ENCODE results near the gene GASK1B.

The GASK1B gene

DNA sequence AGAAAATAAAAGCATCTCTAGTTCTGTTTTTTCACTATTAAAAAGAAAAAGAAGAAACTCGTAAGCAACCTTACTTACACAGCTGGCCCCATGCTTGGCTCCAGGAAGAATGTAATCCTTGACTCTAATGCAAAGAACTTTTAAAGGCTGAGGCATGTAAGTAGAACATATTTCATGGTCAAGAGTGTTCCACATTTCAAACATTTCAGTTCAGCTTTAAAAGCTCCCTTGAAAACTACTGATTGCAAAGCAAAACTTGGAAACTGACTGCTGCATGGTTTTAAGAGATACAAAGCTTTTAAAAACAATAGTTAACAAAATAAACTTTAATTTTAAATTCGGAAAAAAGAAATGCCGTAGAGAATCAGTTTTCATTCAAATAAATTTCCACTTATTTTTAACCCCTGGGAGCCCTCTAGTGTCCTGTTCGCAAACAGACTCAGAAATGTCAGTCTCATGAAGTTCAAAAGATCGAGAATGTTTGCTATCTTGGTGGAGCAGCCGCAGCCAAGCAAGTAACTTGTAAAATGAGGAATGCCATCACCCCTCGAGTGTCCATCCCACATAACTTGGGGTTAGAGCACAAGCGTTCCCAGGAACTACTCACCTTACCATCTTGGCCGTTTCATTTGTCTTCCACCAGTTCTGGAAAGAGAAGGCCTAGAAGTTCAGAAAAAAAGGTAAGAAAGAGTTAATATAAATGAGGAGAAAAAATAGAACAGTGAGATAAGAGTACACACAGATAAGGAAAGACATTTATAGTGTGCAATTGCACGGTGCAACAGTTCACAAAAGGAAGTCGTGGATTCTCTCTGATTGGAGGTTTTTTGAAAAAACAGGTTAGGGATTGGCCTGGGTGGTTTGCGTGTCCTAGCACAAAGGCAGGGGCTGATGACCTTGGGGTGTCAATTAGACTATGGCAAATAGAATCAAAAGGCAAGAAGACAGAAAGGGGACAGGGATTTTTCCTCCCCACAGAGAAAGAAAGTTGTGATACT is at the start of gene GASK1B:
TSS of gene GASK1B (minus strand) at position 765 of the 998 bp plus-strand sequence. CDS start 1,650 bp downstream, outside the sequence.
- no peak for DNase-seq

- DNase-seq, result no peak
These were observed 46.8 kb upstream of the GASK1B start for GRCh38 chr4:158219623-158220022.

GRCh38 chr4:158217763-158218162 is 44.9 kb upstream of the GASK1B start:
- DNase-seq, result no peak

GRCh38 chr4:158214856-158215255 is 42.0 kb upstream of the GASK1B start:
- no peak for DNase-seq

DNA sequence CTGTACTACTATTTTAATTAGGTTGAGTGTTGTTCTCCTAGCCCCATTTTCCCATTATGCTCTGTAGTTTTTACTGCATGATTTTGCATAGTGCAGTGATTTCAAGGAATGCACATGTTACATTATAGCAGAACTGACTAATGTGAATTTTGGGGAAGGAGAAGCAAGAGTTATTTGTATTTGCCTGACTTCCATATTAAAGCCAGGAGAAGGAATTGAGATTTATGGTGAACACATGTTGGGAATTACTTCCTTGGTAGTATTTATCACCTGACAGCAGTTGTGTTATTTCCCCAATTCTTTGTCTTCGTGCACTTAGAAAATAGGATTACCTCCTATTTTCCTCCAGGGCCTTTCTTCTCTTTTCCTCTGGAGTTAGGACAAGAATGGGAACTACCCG is 40.6 kb upstream of the GASK1B start:
- no peak for DNase-seq

DNA sequence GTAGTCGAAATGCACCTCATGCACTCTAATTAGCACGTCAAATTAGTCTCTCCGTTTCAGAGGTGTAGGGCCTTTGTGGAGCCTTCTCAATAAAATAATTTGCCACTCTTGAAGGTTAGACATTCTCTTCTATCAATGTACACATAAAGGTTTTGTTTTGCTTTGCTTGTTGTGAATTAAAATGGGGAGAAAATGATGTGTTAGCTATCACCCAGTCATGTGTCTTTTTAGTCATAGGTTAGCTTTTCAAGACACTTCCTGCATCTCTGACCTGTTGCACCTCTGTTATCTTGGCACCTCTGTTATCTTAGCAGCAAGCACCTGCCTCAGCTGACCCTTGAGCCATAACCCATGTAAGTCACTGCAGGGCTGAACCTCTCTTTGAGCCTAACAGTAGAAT is 38.4 kb upstream of the GASK1B start:
- DNase-seq, result no peak

DNA sequence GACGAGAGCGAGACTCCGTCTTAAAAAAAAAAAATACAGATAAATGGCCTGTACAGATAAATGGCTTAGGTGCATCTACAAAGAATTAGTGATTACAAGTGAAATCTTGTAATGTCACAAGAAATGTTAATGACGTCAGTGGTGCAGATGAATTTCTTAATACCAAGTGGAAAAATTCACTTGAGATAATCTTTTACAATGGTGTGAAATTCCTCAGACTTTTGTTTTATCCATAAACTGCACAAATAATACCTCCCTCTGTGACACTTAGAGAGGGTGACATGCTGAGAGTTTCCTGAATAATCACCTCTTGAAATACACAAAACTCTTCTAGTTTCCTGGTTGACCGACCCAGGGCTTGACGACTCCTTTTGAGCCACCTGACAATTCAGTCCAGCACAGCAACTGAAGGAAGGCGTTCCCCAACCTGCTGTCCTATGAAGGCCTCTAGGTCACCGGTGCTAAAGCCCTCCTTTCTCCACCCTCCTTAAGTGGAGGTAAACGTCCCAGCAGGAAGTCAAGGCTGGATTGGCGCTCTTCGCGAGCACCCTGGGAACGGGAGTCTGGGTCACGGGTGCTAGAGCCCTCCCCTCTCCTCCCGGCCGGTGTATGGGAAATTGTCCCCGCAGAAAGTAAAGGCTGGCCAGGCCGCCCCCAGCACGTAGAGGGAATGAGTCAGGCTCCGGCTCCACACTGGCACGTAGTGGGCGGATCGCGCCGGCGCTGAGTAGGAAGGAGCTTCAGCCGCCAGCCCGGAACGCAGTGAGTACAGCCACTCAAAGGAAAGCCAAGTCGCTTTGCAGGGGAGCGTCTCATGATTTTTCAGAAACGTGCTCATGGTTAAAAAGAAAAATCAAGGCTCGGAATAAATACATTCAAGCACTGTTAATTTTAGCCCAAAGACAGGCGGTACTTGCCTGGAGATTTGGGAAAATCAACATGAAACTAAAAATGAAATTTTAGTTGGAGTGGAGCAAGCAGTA is 37.3 kb upstream of the GASK1B start, which contains the start of gene TMEM144:
TSS of gene TMEM144 (plus strand) at position 662 of the 983 bp plus-strand sequence. CDS start 2,182 bp downstream, outside the sequence.
- DNase-seq, result no peak

DNA sequence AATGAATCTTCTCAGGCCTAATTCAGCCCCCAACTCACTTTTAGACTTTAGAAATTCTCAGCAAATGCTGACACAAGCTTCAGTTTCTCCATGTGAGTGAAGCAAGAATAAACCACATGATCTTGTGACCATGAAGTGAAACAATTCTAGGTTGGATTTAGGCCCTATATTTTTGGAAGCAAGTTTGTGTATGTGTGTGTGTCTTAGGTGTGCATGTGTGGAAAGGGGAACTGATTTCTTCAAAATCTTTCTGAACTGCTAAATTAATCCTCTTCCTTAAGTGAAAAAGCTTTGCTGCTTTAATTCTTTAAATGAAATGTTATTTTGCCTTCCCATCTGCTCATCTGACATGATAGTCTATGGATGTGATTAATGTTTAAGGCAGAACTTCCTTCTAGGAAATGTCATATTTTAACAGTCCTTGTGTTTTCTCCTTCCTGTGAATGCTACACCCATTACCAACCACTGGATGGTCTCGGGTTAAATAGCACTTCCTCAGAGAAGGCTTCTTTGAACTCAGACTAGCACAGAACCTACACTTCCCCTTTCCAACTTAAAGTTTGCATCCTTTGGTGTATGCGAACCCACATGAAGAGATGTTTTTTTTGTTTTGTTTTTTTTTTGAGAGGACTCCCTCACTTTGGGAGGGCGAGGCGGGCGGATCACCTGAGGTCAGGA is 36.3 kb upstream of the GASK1B start:
- DNase-seq, result no peak

GRCh38 chr4:158203929-158204328 is 31.1 kb upstream of the GASK1B start:
- no peak for DNase-seq

GRCh38 chr4:158203436-158203835 is 30.6 kb upstream of the GASK1B start:
- DNase-seq, result no peak

DNA sequence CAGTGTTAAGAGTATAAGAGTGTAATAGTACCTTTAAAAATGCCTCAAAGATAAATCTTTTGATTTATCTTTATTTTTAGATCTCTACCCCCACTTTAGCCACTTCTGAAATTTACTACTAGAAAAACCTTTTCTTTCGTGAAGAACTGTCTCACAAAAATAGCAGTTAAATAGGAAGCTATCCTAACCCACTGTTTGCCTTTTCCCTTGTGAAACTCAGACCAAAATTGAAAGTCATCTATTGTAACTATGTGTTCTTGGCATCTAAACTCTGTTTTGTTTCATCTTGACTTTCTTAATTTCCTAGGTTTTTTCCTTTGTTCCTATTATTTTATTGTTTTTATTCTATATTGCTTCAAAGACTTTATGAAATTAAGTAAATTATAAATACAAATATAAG is 29.7 kb upstream of the GASK1B start:
- no peak for DNase-seq

DNA sequence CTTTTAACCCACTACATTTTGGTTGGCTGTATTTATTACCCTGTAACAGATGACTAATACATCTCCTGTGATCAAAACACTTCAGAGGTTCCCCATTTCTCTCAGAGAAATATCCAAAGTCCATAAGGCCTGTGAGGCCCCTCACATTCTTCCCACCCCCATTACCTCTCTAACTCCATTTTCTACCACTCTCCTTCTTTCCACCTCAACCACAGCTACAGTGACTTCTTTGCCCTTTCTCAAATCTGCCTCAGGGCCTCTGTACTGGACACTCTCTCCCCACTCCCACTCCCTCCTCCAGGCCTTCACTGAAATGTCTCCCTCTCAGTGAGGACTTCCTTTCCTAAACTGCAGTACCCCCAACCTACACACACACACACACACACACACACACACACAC is 29.1 kb upstream of the GASK1B start:
- no peak for DNase-seq

- no peak for DNase-seq
These were observed 28.5 kb upstream of the GASK1B start for GRCh38 chr4:158201322-158201721.

- no peak for DNase-seq
These were observed 27.4 kb upstream of the GASK1B start for GRCh38 chr4:158200214-158200613.

GRCh38 chr4:158197194-158197776 is 24.5 kb upstream of the GASK1B start:
- DNase-seq, result no peak

DNA sequence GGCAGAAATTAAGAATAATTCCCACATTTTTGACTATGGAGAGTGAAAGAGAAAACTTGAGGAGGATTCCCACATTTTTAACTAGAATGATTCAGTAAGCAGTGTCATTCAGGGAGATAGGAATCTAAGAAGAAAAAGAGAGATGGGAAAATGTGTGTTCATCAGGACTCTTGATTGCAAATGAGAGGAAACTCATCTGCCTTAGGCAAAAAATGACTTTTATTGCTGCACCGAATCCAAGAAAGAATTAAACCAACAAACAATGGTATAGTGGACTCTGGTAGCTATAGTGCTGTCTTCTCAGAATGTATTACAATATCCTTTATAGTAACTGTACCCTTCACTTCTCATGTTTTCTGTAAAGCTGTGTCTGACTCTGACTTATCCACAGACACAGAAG is 22.5 kb upstream of the GASK1B start:
- DNase-seq, result no peak

GRCh38 chr4:158193171-158193749 is 20.4 kb upstream of the GASK1B start:
- DNase-seq, result no peak

GRCh38 chr4:158192439-158193158 is 19.8 kb upstream of the GASK1B start:
- no peak for DNase-seq

GRCh38 chr4:158190718-158191117 is 17.9 kb upstream of the GASK1B start:
- no peak for DNase-seq

DNA sequence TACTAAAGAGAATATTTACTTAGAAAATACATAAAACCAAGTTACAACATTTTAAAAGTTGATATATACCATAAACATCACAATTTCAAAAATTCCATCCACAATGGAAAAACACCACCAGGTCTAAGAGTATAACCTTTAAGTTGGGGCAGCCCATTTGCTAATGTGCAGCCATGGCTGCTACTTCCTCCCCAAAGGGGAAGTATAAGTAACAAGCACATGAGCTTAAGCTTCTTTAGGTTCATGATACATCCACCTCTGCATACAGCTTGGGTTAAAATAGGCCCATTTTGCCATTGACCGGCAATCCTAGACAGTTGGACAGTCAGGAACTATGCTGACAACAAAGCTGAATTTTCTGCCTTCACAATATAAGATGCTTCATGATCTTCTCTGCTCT is 16.6 kb upstream of the GASK1B start:
- no peak for DNase-seq

GRCh38 chr4:158186815-158187214 is 14.0 kb upstream of the GASK1B start:
- DNase-seq, result no peak
